ENCODE measurements around the gene ZNF785. TPM values are rescaled to one million over a fixed set of nuclear protein-coding genes. Genes with fewer than 3 reads are reported as not detected.
"Not testable (repeated sequence)": the region's sequence is repeated elsewhere in the genome, so short reads cannot be mapped to it uniquely, and the experiment has no call there.

Gene ZNF785
- total RNA-seq, 1 donor from 2014 or later: 10.1 TPM

GRCh38 chr16:30602616-30603277 is 17.2 kb upstream of the ZNF785 start:
- DNase-seq (ENCODE audit: low spot score): no peak

DNA sequence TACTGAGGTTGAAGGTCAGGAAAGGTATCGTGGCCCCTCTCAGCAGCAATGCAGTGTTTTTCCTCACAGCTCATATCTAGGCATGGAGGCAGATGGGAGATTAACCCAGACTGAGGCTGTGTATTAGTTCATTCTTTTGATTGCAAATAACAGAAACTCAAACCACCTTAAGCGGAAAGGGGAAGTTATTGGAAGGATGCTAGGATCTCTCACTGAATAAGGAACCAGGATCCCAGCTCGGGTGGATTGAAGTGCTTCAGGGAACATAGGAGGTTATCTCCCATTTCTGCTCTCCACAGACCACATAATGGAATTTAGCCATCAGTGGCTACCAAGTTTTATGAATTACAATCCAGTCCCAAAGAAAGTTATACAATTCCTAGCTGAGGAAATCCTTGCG is 16.5 kb upstream of the ZNF785 start:
- DNase-seq (ENCODE audit: low spot score): no peak

DNA sequence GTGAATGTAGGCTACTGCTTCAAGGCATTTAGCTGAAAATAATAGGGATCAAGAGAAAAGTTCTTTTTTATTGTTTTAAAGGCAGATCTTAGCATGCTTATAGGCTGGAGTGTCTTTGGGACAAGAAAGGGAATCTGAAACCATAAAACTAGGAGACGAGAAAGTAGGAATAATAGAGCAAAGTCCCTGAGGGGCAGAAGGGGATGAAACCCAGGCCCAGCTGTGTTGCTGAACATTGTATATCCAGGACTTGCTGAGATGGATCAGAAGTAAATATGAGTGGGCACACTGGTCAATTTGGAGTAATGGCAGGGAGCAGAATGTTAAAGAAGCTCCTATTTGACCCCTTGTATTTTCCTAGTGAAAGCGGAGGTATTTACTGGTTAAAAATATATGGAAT is 15.4 kb upstream of the ZNF785 start:
- no peak for DNase-seq (ENCODE audit: low spot score)

DNA sequence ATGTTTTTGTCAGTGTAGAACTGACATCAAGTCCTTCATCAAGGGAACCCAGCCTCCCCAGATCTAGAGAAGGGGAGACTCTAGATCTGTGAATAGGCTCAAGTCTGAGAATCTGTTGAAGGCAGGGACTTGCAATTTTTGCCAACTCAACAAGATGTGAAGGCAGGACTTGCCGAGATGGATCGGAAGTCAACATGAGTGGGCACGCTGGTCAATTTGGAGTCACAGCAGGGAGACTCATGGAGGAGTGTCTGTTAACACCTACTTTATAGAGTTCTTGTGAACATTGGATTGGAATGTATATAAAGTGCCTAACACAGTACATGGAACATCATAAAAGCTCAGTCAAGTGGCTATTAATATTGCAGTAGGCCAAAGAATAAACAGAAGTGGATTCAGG is 14.7 kb upstream of the ZNF785 start:
- DNase-seq (ENCODE audit: low spot score): no peak

- DNase-seq (ENCODE audit: low spot score): no peak
Measured at GRCh38 chr16:30592871-30593270, 7.4 kb upstream of the ZNF785 start.

- not testable (repeated sequence) for DNase-seq (ENCODE audit: low spot score)
Measured at GRCh38 chr16:30590869-30591268, 5.4 kb upstream of the ZNF785 start.

DNA sequence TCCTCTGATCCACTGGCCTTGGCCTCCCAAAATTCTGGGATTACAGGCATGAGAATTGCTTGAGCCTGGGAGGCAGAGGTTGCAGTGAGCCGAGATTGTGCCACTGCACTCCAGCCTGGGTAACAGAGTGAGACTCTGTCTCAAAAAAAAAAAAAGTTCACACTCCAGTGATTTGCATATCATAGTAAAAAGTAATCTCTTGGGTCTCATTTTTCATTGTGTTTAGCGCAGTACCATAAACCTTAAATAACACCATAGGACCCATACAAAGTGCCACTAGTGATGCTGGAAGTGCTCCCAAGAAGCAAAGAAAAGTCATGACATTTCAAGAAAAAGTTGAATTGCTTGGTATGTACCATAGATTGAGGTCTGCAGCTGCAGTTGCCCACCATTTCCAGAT is 4.1 kb upstream of the ZNF785 start:
- not testable (repeated sequence) for DNase-seq (ENCODE audit: low spot score)

GRCh38 chr16:30588651-30589050 is 3.2 kb upstream of the ZNF785 start:
- DNase-seq (ENCODE audit: low spot score): no peak

DNA sequence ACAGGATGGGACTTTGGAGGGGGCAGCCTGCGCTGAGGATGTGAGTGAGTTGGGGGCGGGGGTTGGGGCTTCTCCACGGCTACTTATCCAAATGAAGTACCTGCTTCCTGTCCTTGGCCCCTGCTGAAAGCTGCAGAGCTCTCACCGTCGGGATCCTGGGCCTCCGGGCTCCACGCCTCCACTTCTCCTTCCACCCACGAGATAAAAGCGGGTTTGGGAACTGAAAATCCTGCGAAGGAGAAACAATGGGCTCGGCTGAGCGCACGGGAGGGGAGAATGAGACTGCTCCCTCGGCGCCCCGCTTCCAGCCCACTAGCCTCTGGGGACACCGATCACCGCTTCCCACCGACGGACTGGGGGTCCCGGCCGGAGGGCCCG is 486 bp downstream of the ZNF785 start:
- no peak for DNase-seq (ENCODE audit: low spot score)

GRCh38 chr16:30582611-30583340 is 2.7 kb downstream of the ZNF785 start:
- DNase-seq (ENCODE audit: low spot score): no peak

DNA sequence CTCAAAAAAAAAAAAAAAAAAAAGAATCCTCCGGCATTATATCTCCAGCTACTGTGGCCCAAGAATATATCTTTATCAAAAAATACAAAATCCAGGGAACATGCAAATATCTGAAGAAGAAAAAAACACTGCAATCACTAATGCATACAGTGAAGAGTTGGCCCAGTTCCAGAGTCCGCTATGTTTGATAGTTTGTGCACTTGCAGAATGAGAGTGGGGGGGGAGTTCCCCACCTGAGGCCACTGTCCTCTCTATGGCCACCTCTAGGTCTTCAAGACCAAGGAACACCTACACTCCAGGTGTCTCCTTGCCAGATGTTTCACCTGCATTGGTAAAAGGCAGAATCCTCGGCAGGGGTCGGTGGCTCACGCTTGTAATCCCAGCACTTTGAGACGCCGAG is 4.0 kb downstream of the ZNF785 start:
- DNase-seq (ENCODE audit: low spot score): no peak

GRCh38 chr16:30574678-30575077 is 10.8 kb downstream of the ZNF785 start:
- no peak for DNase-seq (ENCODE audit: low spot score)

DNA sequence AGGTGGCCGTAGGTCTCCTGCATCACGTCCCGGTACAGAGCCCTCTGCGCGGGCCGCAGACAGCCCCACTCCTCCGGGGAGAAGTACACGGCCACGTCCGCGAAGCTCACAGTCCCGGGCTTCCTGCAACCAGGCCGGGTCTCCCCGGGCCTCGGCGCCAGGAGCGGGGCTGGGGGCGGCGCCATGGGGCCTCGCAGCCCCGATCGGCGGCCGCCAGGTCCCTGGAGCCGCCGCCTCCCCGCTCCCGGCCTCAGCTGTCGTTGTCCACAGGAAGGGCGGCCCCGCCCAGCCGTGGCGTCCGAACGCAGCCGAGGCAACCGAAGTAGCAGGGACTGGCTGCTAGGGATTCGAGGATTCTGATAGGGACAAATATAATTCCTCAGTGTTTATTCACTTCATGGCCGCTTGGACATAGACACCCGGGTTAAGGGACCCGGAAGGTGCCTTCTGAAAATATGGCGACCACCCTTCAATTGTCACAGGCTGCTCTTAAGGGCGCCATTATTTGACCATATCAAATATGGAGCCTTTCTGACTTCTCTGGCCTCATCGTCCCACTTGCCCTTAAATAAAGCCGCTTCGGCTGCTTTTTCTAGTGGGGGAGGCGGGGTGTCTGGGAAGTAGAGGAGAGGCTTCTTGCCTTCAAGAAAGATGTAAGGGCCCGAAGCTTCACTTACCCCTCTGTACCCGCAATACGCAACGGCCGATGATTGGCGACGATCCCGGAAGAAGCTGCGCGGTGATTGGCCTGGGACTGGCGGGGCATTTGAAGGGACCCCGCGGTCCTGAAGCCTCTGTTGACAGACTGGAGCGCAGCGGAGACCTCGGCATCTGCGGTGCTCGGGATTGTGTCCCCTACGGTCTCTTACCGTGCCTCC is 13.8 kb downstream of the ZNF785 start, which contains the start of gene ZNF688:
Gene ZNF688 (minus strand): TSS at position 270 of the 878 bp plus-strand sequence. CDS start 85 bp downstream, at position 185.
- DNase-seq (ENCODE audit: low spot score): peak; percentile 95

DNA sequence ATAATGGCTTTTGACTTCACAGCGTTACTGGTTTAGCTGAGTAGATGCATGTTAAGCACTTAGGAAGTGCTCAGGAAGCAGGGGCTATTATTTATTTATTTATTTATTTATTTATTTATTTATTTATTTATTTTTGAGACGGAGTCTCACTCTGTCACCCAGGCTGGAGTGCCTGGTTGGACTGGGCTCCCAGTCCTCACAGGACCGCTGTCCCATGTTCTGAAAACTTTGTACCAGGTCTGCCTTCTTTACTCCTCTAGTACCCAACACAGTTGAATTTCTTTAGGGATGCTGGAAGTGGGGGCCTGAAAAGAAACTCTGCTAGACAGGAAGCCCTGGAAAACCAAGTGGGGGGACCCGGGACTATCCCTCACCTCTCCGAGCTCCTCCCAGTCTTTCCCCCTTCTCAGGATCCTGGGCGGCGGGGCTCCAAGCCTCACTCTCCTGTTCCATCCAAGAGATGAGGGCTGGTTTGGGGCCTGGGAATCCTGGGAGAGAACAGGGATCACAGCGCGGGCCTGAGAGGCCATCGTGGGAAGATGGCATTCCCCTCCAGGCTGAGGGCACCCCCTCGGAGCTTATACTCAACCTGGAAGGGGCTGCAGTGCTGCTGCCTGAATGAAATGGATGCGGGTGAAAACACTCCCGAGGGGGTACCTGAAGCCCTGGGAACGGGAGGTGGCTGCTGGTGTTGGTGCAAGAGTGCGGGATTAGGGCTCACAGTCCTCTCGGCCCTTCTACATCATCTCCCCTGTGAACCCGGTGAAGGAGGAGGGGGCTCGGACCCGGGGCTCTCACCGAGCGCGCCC is 14.7 kb downstream of the ZNF785 start:
- no peak for DNase-seq (ENCODE audit: low spot score)

DNA sequence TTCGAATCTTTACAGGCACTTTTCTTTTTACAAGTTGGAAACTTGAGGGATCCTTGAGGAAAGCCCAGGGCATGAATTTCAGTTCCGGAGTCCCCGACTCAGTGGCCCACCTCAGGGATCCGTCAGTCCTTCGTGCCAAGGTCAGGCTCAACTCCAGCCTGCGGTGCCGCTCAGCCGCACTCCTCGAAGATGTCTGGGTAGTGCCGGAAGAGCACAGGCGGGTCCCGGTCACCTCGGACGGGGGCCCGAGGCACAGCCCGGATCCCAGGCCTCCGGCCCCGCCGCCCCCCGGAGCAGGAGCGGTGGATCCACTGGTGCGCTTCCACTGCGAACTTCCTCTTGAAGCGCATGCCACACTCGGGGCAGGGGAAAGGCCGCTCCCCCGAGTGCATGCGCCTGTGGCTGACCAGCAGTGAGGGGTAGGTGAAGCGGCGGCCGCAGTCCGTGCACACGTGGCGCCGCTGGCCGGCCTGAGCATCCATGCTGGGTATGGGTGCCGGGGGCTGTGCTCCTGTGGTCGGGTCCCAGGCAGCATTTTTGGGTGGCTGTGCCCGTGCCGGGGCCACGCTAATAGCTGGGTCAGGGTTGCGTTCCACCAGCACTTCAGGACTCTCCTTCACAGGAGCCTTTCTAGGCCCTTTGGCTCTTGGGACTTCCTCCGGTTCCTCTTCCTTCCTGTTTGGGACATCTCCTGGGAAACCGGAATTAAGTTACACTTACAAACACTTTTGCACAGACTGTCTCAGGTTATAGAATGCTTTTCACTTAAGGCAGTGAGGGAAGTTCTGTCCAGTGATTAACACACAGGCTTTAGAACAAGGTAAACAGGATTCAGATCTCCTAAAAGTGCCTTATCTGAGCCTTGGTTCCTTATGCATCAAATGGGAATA is 15.5 kb downstream of the ZNF785 start:
- DNase-seq (ENCODE audit: low spot score): no peak

DNA sequence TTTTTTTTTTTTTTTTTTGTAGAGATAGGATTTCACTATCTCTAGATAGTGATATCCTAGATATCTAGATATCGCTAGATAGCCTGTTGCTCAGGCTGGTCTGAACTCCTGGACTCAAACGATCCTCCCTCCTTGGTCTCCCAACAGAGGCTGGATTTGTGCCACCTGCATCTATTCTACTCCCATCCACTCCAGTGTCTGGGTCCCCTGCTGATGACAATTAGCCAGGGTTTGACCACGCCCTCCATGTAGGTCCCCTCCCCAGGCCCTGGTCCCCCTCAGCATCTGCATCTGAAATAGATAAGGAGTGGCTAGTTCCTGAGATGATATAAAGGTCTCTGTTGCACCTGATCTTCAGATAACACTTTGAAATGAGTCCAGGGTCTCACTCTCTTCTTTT is 16.2 kb downstream of the ZNF785 start:
- no peak for DNase-seq (ENCODE audit: low spot score)

DNA sequence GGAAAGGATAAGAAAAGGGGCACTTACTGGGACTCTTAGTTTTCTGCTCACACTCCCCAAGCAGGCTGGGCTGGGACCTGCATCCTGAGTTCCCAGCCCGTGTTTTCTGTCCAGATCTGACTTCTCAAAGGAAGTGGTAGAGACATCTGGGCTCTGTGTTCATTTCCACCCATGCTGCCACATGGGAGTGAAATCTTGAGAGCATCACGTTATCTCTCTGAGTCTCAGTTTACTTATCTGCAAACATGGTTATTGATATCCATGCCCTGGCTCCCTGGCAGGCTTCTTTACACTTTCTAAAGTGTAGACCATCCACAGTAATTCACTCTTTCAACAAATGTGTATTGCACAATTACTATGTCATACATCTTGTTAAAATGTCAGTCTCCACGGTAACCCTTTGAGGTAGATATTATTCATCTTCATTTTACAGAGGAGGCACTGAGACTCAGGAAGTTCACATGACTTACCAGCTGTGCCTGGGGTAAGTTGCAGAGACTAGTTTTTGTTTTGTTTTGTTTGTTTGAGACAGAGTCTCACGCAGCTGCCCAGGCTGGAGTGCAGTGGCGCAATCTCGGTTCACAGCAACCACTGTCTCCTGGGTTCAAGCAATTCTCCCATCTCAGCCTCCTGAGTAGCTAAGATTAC is 17.4 kb downstream of the ZNF785 start:
- no peak for DNase-seq (ENCODE audit: low spot score)

GRCh38 chr16:30567160-30567990 is 18.1 kb downstream of the ZNF785 start:
- no peak for DNase-seq (ENCODE audit: low spot score)

GRCh38 chr16:30566531-30566930 is 19.0 kb downstream of the ZNF785 start:
- DNase-seq (ENCODE audit: low spot score): no peak
